H9 (cell line): ENCODE measurements around the gene ACSM5. TPM values are rescaled to one million over a fixed set of nuclear protein-coding genes. Genes with fewer than 3 reads are reported as not detected.
"Not testable (repeated sequence)": the region's sequence is repeated elsewhere in the genome, so short reads cannot be mapped to it uniquely, and the experiment has no call there.

Experiments
- DNase-seq: peaks from one replicate; pipeline ENCODE4 v3.0.0-alpha.2; 2017
- H2AFZ ChIP-seq: one replicate; pipeline ENCODE4 v1.6.1; 2013; ENCODE audit warnings: mild to moderate bottlenecking, low read length, control low read depth, moderate library complexity
- H2AK5ac ChIP-seq: 2 replicates; pipeline ENCODE4 v1.6.1; 2013; ENCODE audit warnings: low read length, control low read depth, mixed read lengths; ENCODE audit not compliant: insufficient read length
- H2BK120ac ChIP-seq: one replicate; pipeline ENCODE4 v1.6.1; 2013; ENCODE audit warnings: low read depth, mild to moderate bottlenecking, low read length, control low read depth, inconsistent platforms; ENCODE audit not compliant: poor library complexity, severe bottlenecking
- H2BK12ac ChIP-seq: 2 replicates; pipeline ENCODE4 v1.6.1; 2013; ENCODE audit warnings: low read length, control low read depth, mixed read lengths, low read depth; ENCODE audit not compliant: insufficient read length
- H2BK15ac ChIP-seq: 2 replicates; pipeline ENCODE4 v1.6.1; 2013; ENCODE audit warnings: low read depth, low read length, control low read depth
- H2BK20ac ChIP-seq: one replicate; pipeline ENCODE4 v1.6.1; 2013; ENCODE audit warnings: low read depth, mild to moderate bottlenecking, low read length, control low read depth, inconsistent platforms; ENCODE audit not compliant: poor library complexity, severe bottlenecking
- H2BK5ac ChIP-seq: 2 replicates; pipeline ENCODE4 v1.6.1; 2013; ENCODE audit warnings: low read length, control low read depth, mixed read lengths; ENCODE audit not compliant: insufficient read length
- H3K14ac ChIP-seq: 2 replicates; pipeline ENCODE4 v1.6.1; 2013; ENCODE audit warnings: low read length, control low read depth; ENCODE audit not compliant: insufficient read depth
- H3K18ac ChIP-seq: 2 replicates; pipeline ENCODE4 v1.6.1; 2013; ENCODE audit warnings: low read depth, mild to moderate bottlenecking, mixed read lengths, low read length, control low read depth; ENCODE audit not compliant: insufficient read length
- H3K23ac ChIP-seq: 2 replicates; pipeline ENCODE4 v1.6.1; 2013; ENCODE audit warnings: low read length, control low read depth, mixed read lengths, low read depth; ENCODE audit not compliant: insufficient read length
- H3K23me2 ChIP-seq: 2 replicates; pipeline ENCODE4 v1.6.1; 2013; ENCODE audit warnings: low read depth, mild to moderate bottlenecking, mixed read lengths, low read length, control low read depth; ENCODE audit not compliant: insufficient read length, poor library complexity, severe bottlenecking
- H3K27ac ChIP-seq: 2 replicates; pipeline ENCODE4 v1.5.1; 2013; ENCODE audit warnings: low read length, control low read depth, mixed read lengths, low read depth; ENCODE audit not compliant: insufficient read length
- H3K27me3 ChIP-seq: 2 replicates; pipeline ENCODE4 v1.6.1; 2013; ENCODE audit warnings: low read length, control low read depth, inconsistent platforms; ENCODE audit not compliant: insufficient read depth
- H3K4ac ChIP-seq: 2 replicates; pipeline ENCODE4 v1.6.1; 2013; ENCODE audit warnings: low read depth, mild to moderate bottlenecking, control low read depth, inconsistent platforms, low read length, moderate library complexity
- H3K4me1 ChIP-seq: 2 replicates; pipeline ENCODE4 v1.6.1; 2013; ENCODE audit warnings: low read length, control low read depth, inconsistent platforms; ENCODE audit not compliant: insufficient read depth
- H3K4me2 ChIP-seq: 2 replicates; pipeline ENCODE4 v1.6.1; 2013; ENCODE audit warnings: low read length, control low read depth, mixed read lengths; ENCODE audit not compliant: insufficient read length, insufficient read depth
- H3K56ac ChIP-seq: 2 replicates; pipeline ENCODE4 v1.6.1; 2013; ENCODE audit warnings: low read depth, mild to moderate bottlenecking, mixed read lengths, low read length, control low read depth; ENCODE audit not compliant: insufficient read length
- H3K79me1 ChIP-seq: 2 replicates; pipeline ENCODE4 v1.6.1; 2013; ENCODE audit warnings: low read depth, mild to moderate bottlenecking, moderate library complexity, low read length, control low read depth, inconsistent platforms; ENCODE audit not compliant: insufficient read depth, poor library complexity, severe bottlenecking
- H3K79me2 ChIP-seq: 2 replicates; pipeline ENCODE4 v1.6.1; 2013; ENCODE audit warnings: low read length, control low read depth, inconsistent platforms; ENCODE audit not compliant: insufficient read depth
- H3K9ac ChIP-seq: 2 replicates; pipeline ENCODE4 v1.6.1; 2013; ENCODE audit warnings: low read length, control low read depth, mixed read lengths; ENCODE audit not compliant: insufficient read length; ENCODE audit errors: extremely low read depth
- H3K9me3 ChIP-seq: one replicate; pipeline ENCODE4 v1.6.1; 2013; ENCODE audit warnings: low read depth, low read length, inconsistent platforms; ENCODE audit not compliant: control insufficient read depth
- H3T11ph ChIP-seq: one replicate; pipeline ENCODE4 v1.6.1; 2013; ENCODE audit warnings: mild to moderate bottlenecking, low read length, control low read depth, inconsistent platforms
- H4K20me1 ChIP-seq: one replicate; pipeline ENCODE4 v1.6.1; 2013; ENCODE audit not compliant: control insufficient read depth, insufficient read length, insufficient read depth
- H4K5ac ChIP-seq: 2 replicates; pipeline ENCODE4 v1.6.1; 2013; ENCODE audit warnings: low read depth, mild to moderate bottlenecking, mixed read lengths, low read length, control low read depth; ENCODE audit not compliant: insufficient read length
- H4K8ac ChIP-seq: replicated peaks from 2 replicates; pipeline ENCODE4 v1.6.1; 2013; ENCODE audit warnings: low read length, control low read depth, mixed read lengths, low read depth; ENCODE audit not compliant: insufficient read length
- H4K91ac ChIP-seq: 2 replicates; pipeline ENCODE4 v1.6.1; 2013; ENCODE audit warnings: low read depth, mild to moderate bottlenecking, moderate library complexity, mixed read lengths, low read length, control low read depth; ENCODE audit not compliant: insufficient read length
- H3K27ac Mint-ChIP-seq, 3 experiments: 2 replicates in 2 of 3; 3 replicates in 1 of 3; pipeline ENCODE4 v1.8.0; 2020 to 2021; ENCODE audit warnings: mixed read lengths in 3 of 3, mild to moderate bottlenecking in 1 of 3, moderate library complexity in 1 of 3
- H3K27me3 Mint-ChIP-seq: 2 replicates; pipeline ENCODE4 v1.8.0; 2021; ENCODE audit warnings: low read depth, mild to moderate bottlenecking, moderate library complexity, mixed read lengths
- H3K36me3 Mint-ChIP-seq, 3 experiments: 2 replicates in 2 of 3; 3 replicates in 1 of 3; pipeline ENCODE4 v1.8.0; 2020 to 2021; ENCODE audit warnings: low read depth in 3 of 3, mixed read lengths in 3 of 3; ENCODE audit not compliant: insufficient read depth in 1 of 3
- H3K4me1 Mint-ChIP-seq, 2 experiments: 2 replicates each; pipeline ENCODE4 v1.8.0; 2020; ENCODE audit warnings: mixed read lengths in 2 of 2
- H3K4me3 Mint-ChIP-seq, 2 experiments: 2 replicates in 1 of 2; 3 replicates in 1 of 2; pipeline ENCODE4 v1.8.0; 2020 to 2021; ENCODE audit warnings: mild to moderate bottlenecking in 2 of 2, mixed read lengths in 2 of 2, moderate library complexity in 1 of 2
- H3K9me3 Mint-ChIP-seq, 2 experiments: 2 replicates in 1 of 2; 3 replicates in 1 of 2; pipeline ENCODE4 v1.8.0; 2020; ENCODE audit warnings: mild to moderate bottlenecking in 2 of 2, mixed read lengths in 2 of 2, moderate library complexity in 1 of 2
- WGBS: extraction: QIAGEN DNeasy Blood & Tissue Kit; methylation state at CpG from one replicate; pipeline ENCODE4 v1.1.7; 2013; ENCODE audit warnings: missing lambda C conversion rate, low lambda C conversion rate, mixed read lengths; ENCODE audit not compliant: insufficient read length; ENCODE audit errors: extremely low coverage; 5-methylcytosine and 5-hydroxymethylcytosine counted together
- total RNA-seq: library from RNA; stranded (reverse); gene quantifications from 2 replicates; pipeline ENCODE4 v1.2.1, GENCODE V29; 2021

ACSM5 gene
- total RNA-seq, 1 experiment from 2014 or later, result not detected

DNA sequence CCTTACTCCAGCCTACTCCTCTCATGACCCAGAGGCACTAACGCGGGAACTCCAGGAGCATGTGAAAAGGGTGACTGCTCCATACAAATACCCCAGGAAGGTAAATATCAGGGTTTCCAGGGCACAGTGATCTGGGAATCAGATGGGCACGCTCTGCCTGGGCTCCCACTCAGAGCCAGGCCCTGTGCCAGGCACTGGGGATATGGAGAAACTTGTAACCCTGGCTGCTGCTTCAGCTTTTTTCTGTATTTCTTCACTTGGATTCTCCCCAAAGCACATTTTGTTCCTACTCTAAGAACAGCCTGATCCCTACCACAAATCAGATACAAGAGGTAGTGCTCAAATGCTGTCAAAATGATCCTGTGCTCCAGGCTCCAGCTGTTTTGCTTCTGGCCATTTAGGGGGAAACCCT, 30.5 kb downstream of the ACSM5 start:
- not testable (repeated sequence) for H3K79me2 ChIP-seq, H3K36me3 Mint-ChIP-seq, H3K9me3 Mint-ChIP-seq, DNase-seq, H2BK15ac ChIP-seq, H2AFZ ChIP-seq, H3K4me2 ChIP-seq, H3K27ac Mint-ChIP-seq, H3K9me3 ChIP-seq, H2BK120ac ChIP-seq, H3K4me1 Mint-ChIP-seq, H2AK5ac ChIP-seq, H3K23me2 ChIP-seq, H2BK12ac ChIP-seq, H4K8ac ChIP-seq, H3K79me1 ChIP-seq, H4K91ac ChIP-seq, H3K27me3 ChIP-seq, H3K27ac ChIP-seq, H3K14ac ChIP-seq, H3K23ac ChIP-seq, H3K4me1 ChIP-seq, H3K27me3 Mint-ChIP-seq, H4K5ac ChIP-seq, H3K9ac ChIP-seq, H3K4ac ChIP-seq, H4K20me1 ChIP-seq, H3K18ac ChIP-seq, H3T11ph ChIP-seq, H2BK5ac ChIP-seq, H2BK20ac ChIP-seq, H3K4me3 Mint-ChIP-seq, H3K56ac ChIP-seq
- no CpG with 5 or more reads among the region's 3 CpGs for WGBS

DNA sequence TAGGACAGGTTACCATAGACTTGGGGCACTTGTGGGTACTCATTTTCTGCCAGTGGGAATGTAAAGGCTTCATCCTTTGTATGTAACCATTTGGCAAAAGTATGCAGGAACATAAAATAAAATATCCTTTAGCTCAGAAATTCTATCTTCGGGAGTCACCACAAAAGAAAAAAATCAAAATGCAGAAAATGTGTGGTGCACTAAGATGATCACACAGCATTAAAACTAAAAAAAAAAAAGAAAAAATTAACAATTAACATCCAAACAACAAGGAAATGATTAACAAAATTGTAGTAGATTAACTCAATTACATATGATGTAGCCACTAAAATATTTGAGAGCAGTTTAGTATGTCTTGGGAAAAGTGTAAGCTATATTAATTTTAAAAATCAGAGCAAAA, 31.4 kb downstream of the ACSM5 start:
- not testable (repeated sequence) for H3K9me3 Mint-ChIP-seq, H3K79me2 ChIP-seq, H3K27me3 ChIP-seq, H3K56ac ChIP-seq, H3K14ac ChIP-seq, DNase-seq, H2BK12ac ChIP-seq, H2BK15ac ChIP-seq, H3K23ac ChIP-seq, H3K79me1 ChIP-seq, H3K9ac ChIP-seq, H3K4me1 ChIP-seq, H3K4me3 Mint-ChIP-seq, H3K4me2 ChIP-seq, H2AK5ac ChIP-seq, H2AFZ ChIP-seq, H3K18ac ChIP-seq, H4K8ac ChIP-seq, H3K9me3 ChIP-seq, H3K36me3 Mint-ChIP-seq, H3K27ac Mint-ChIP-seq, H2BK20ac ChIP-seq, H4K5ac ChIP-seq, H4K20me1 ChIP-seq, H3K27ac ChIP-seq, H2BK5ac ChIP-seq, H3K27me3 Mint-ChIP-seq, H2BK120ac ChIP-seq, H3K4me1 Mint-ChIP-seq, H4K91ac ChIP-seq, H3K23me2 ChIP-seq, H3K4ac ChIP-seq, H3T11ph ChIP-seq
- WGBS, result no CpG with 5 or more reads among the region's 1 CpG
